ENCODE results near the gene HELZ. TPM values are rescaled to one million over a fixed set of nuclear protein-coding genes. Genes with fewer than 3 reads are reported as not detected.

Gene HELZ
- total and polyA plus RNA-seq, 2 experiments from 2014 or later = 32.7 to 77.2 TPM

GRCh38 chr17:67046398-67046797 is 198.6 kb downstream of the HELZ start:
- no peaks in the 10 kb centered on the region for H3K9me2 ChIP-seq (replicated peaks; ENCODE audit: insufficient read depth)
- no peaks in the 10 kb centered on the region for H3K36me3 ChIP-seq (replicated peaks; ENCODE audit: insufficient read depth, low read depth)
- H3K4me3 ChIP-seq = no peak overlapping the region
- H4K20me1 ChIP-seq (ENCODE audit: insufficient read depth, poor library complexity, severe bottlenecking) = no peaks in the 10 kb centered on the region
- no peak overlapping the region for H3K4me2 ChIP-seq
- no peaks in the 10 kb centered on the region for H3K4me1 ChIP-seq (ENCODE audit: insufficient read depth)
- TF ChIP-seq EZH2phosphoT487 (IDR thresholded peaks at IDR 0.05; ENCODE audit: low read depth, severe bottlenecking, unreplicated experiment) = no peak
- TF ChIP-seq, protein P1, sequence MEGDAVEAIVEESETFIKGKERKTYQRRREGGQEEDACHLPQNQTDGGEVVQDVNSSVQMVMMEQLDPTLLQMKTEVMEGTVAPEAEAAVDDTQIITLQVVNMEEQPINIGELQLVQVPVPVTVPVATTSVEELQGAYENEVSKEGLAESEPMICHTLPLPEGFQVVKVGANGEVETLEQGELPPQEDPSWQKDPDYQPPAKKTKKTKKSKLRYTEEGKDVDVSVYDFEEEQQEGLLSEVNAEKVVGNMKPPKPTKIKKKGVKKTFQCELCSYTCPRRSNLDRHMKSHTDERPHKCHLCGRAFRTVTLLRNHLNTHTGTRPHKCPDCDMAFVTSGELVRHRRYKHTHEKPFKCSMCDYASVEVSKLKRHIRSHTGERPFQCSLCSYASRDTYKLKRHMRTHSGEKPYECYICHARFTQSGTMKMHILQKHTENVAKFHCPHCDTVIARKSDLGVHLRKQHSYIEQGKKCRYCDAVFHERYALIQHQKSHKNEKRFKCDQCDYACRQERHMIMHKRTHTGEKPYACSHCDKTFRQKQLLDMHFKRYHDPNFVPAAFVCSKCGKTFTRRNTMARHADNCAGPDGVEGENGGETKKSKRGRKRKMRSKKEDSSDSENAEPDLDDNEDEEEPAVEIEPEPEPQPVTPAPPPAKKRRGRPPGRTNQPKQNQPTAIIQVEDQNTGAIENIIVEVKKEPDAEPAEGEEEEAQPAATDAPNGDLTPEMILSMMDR (IDR thresholded peaks at IDR 0.05; ENCODE audit: poor library complexity) = no peak
- no peak for TF ChIP-seq EZH2 (IDR thresholded peaks at IDR 0.05; ENCODE audit: borderline replicate concordance)
- no peak for DNase-seq (ENCODE audit: low spot score)
- H3K27ac ChIP-seq = no peak overlapping the region
- H3K27me3 ChIP-seq = no peaks in the 10 kb centered on the region
- no peaks in the 10 kb centered on the region for H3K79me2 ChIP-seq
- no peak overlapping the region for H2AFZ ChIP-seq
- WGBS (ENCODE audit: low lambda C conversion rate, missing lambda C conversion rate) = 90% methylated on average over 4 of the region's 4 CpGs
- peaks cover 11% of the 10 kb centered on the region for H3K9me3 ChIP-seq (ENCODE audit: low read depth)

DNA sequence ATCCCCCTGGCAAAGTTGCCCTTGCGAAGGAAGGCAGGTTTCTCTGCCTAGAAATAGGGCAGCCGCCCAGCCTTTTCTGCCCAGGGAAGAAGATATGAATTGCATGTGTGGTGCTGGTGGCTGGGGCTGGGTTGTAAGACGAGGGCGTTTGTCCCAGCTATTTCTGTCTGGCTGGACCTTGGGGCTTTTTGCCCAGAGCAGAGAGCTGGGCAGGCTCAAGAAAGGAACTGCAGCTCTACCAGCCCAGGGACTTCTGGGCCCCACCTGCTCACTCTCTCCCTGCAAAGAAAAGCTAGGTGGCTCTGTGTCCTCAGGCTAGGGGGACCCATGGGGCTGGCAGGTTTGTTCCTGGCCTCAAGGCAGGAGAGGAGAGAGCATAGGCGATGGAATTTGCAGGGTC is 200.1 kb downstream of the HELZ start:
- Histone ChIP-seq H3K9me2 (replicated peaks; ENCODE audit: insufficient read depth) (no peaks in the 10 kb centered on the region), H3K4me1 (ENCODE audit: insufficient read depth) (no peaks in the 10 kb centered on the region), H3K4me2 (no peak overlapping the region), H3K36me3 (replicated peaks; ENCODE audit: insufficient read depth, low read depth) (no peaks in the 10 kb centered on the region), H3K9me3 (ENCODE audit: low read depth) (peaks cover 11% of the 10 kb centered on the region), H2AFZ (no peak overlapping the region), H3K79me2 (no peaks in the 10 kb centered on the region), H3K27ac (no peak overlapping the region), H3K27me3 (no peaks in the 10 kb centered on the region), H3K4me3 (no peak overlapping the region), H4K20me1 (ENCODE audit: insufficient read depth, poor library complexity, severe bottlenecking) (no peaks in the 10 kb centered on the region)
- WGBS (ENCODE audit: low lambda C conversion rate, missing lambda C conversion rate) = 84% methylated on average over 5 of the region's 5 CpGs
- DNase-seq (ENCODE audit: low spot score) = no peak
- TF ChIP-seq, protein P1 (IDR thresholded peaks at IDR 0.05; ENCODE audit: poor library complexity) = no peak
- TF ChIP-seq EZH2phosphoT487 (IDR thresholded peaks at IDR 0.05; ENCODE audit: low read depth, severe bottlenecking, unreplicated experiment) = no peak
- no peak for TF ChIP-seq EZH2 (IDR thresholded peaks at IDR 0.05; ENCODE audit: borderline replicate concordance)

DNA sequence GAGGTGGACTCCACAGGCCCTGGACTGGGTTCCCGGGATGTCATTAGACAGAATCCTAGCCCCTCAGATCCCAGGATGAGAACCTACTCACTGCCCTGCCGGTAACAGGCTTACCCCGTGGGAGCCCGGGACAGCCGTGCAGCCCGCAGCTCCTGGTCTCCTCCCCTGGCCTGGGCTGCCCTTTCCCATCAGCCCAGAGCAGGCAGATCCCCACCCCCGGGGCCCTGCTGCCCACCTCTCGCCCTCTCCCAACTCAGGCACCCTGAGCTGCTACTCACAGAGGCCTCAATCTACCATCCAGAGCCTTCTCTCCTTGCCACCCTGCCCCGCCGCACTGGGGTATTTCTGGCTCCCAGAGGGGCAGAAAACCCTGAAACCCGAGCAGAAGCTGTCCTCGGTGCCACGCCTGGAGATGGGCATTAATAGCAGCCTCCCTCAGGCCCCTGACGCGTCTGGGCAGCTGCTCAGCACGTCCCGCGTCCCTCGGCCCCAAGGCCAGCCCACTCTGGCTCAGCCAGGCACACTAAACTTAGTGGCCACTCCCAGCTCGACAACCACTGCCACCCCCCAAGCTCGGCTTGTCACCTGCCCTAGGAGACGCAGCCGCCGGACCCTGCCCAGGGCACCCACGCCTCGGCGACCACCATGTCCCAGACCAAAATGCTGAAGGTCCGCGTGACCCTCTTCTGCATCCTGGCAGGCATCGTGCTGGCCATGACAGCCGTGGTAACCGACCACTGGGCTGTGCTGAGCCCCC is 200.8 kb downstream of the HELZ start, which contains the start of gene CACNG1:
CACNG1 (plus strand) TSS at position 539 of the 757 bp plus-strand sequence; CDS start at position 646, 107 bp downstream.
- Histone ChIP-seq H4K20me1 (ENCODE audit: insufficient read depth, poor library complexity, severe bottlenecking) (no peaks in the 10 kb centered on the region), H3K4me2 (no peak within 1 kb of the TSS), H3K4me3 (no peak within 1 kb of the TSS), H3K9me2 (replicated peaks; ENCODE audit: insufficient read depth) (no peaks in the 10 kb centered on the region), H3K27ac (no peak within 1 kb of the TSS), H3K79me2 (no peaks in the 10 kb centered on the region), H3K9me3 (ENCODE audit: low read depth) (peaks cover 9% of the 10 kb centered on the region), H2AFZ (no peak within 1 kb of the TSS), H3K4me1 (ENCODE audit: insufficient read depth) (no peaks in the 10 kb centered on the region), H3K27me3 (no peaks in the 10 kb centered on the region), H3K36me3 (replicated peaks; ENCODE audit: insufficient read depth, low read depth) (no peaks in the 10 kb centered on the region)
- WGBS (ENCODE audit: low lambda C conversion rate, missing lambda C conversion rate) = 92% methylated on average over 30 of the region's 32 CpGs
- TF ChIP-seq, protein P1 (IDR thresholded peaks at IDR 0.05; ENCODE audit: poor library complexity) = no peak
- no peak for DNase-seq (ENCODE audit: low spot score)
